Spleen (tissue), 11 donors: Measurements from ENCODE around the gene REC8. TPM values are rescaled to one million over a fixed set of nuclear protein-coding genes. Genes with fewer than 3 reads are reported as not detected.

Experiments used
- DNase-seq: peaks from one replicate; pipeline ENCODE4 v3.0.0-alpha.2; 2020
- H3K27ac ChIP-seq, 8 donors: fragments of 200-600 bp; sonication (generic) in 7 of 8; 1 replicate in 4 of 8; 2 replicates in 4 of 8; pipeline versions ENCODE4 v1.5.0 to v1.8.0; 2016 to 2021; ENCODE audit warnings: inconsistent platforms in 4 of 8, mild to moderate bottlenecking in 4 of 8, moderate library complexity in 1 of 8
- H3K27me3 ChIP-seq, 7 donors: fragments of 200-600 bp; sonication (generic) in 6 of 7; replicated peaks in 1 of 7; 1 replicate in 4 of 7; 2 replicates in 3 of 7; pipeline versions ENCODE4 v1.5.0 to v1.8.0; 2016 to 2021; ENCODE audit warnings: inconsistent platforms in 3 of 7, mild to moderate bottlenecking in 1 of 7
- H3K36me3 ChIP-seq, 6 donors: fragments of 200-600 bp; sonication (generic) in 5 of 6; 1 replicate in 4 of 6; 2 replicates in 2 of 6; pipeline versions ENCODE4 v1.5.0 to v1.8.0; 2016 to 2021; ENCODE audit warnings: inconsistent platforms in 2 of 6
- H3K4me1 ChIP-seq, 6 donors: fragments of 200-600 bp; sonication (generic) in 5 of 6; 1 replicate in 3 of 6; 2 replicates in 3 of 6; pipeline versions ENCODE4 v1.5.0 to v1.8.0; 2016 to 2021; ENCODE audit warnings: inconsistent platforms in 3 of 6
- H3K4me3 ChIP-seq, 8 donors: fragments of 200-600 bp; sonication (generic) in 7 of 8; 1 replicate in 4 of 8; 2 replicates in 4 of 8; pipeline versions ENCODE4 v1.5.0 to v1.8.0; 2016 to 2021; ENCODE audit warnings: inconsistent platforms in 4 of 8, mild to moderate bottlenecking in 4 of 8, moderate library complexity in 2 of 8
- H3K9me3 ChIP-seq, 8 donors: fragments of 200-600 bp; sonication (generic) in 7 of 8; 1 replicate in 4 of 8; 2 replicates in 4 of 8; pipeline versions ENCODE4 v1.5.0 to v1.8.0; 2016 to 2021; ENCODE audit warnings: inconsistent platforms in 4 of 8
- POLR2A ChIP-seq, 3 donors: fragments of 450-650 bp; IDR thresholded peaks; one replicate each; pipeline ENCODE4 v1.5.1; 2017; ENCODE audit warnings: antibody characterized with exemption in 3 of 3, mild to moderate bottlenecking in 1 of 3
- POLR2AphosphoS5 ChIP-seq, 3 donors: sonication (generic); formaldehyde crosslinking; IDR thresholded peaks; one replicate each; pipeline ENCODE4 v1.5.1; 2017; ENCODE audit warnings: antibody characterized with exemption in 3 of 3
- WGBS, 5 donors: extraction: QIAGEN DNeasy Blood & Tissue Kit in 3 of 5; methylation state at CpG; one replicate each; pipeline versions ENCODE4 v1.1.5 to v1.1.7; 2013 to 2018; 5-methylcytosine and 5-hydroxymethylcytosine counted together
- intact Hi-C: fragments of 100-400 bp; cut with DNase I; formaldehyde crosslinking; loops from one replicate; pipeline ENCODE4 v1.15.0; 2023; ENCODE audit warnings: low total_unique reads
- polyA plus RNA-seq, 3 donors: library from polyadenylated mRNA; stranded (reverse); fragments of 200-250 nt; gene quantifications; one replicate each; pipeline ENCODE4 v1.2.1, GENCODE V29; 2013
- total RNA-seq, 7 donors: library from RNA; depleted of rRNA in 3 of 7; stranded (reverse); fragments of >200 nt in 3 of 7; fragmentation: NEBNext Ultra II Directional in 4 of 7; extraction: Animal tissue kit (Norgen Biotek cat#: 25700) in 4 of 7; gene quantifications; one replicate each; pipeline versions ENCODE4 v1.1.0 to v1.2.1, GENCODE V29; 2016 to 2021
- TF ChIP-seq, protein P1 (sequence below), 11 experiments: fragments of 200-600 bp in 7 of 11; fragments of 450-650 bp in 4 of 11; sonication (generic) in 4 of 11; IDR thresholded peaks in 8 of 11; conservative IDR thresholded peaks in 3 of 11; 1 replicate in 7 of 11; 2 replicates in 4 of 11; pipeline versions ENCODE4 v1.4.0 to v1.8.0; 2016 to 2021; ENCODE audit warnings: antibody characterized with exemption in 11 of 11, inconsistent platforms in 4 of 11, mild to moderate bottlenecking in 1 of 11
- donor health status: healthy with polysubstance abuse.
- donor health status: DM: no; HTN: no; CAD: no; lungs with moderate emphysema.
- donor health status: DM: no; HTN: no; CAD: no.
- donor health status: Bipolar disorder and iron deficiency.
- donor health status: healthy.
- donor health status: DM: no; HTN: no; CAD: no.
- donor health status: DM: yes; HTN: yes; CAD: no.

Gene REC8
- total and polyA plus RNA-seq, 10 donors: 23.5 to 51.6 (median 40.2) TPM

DNA sequence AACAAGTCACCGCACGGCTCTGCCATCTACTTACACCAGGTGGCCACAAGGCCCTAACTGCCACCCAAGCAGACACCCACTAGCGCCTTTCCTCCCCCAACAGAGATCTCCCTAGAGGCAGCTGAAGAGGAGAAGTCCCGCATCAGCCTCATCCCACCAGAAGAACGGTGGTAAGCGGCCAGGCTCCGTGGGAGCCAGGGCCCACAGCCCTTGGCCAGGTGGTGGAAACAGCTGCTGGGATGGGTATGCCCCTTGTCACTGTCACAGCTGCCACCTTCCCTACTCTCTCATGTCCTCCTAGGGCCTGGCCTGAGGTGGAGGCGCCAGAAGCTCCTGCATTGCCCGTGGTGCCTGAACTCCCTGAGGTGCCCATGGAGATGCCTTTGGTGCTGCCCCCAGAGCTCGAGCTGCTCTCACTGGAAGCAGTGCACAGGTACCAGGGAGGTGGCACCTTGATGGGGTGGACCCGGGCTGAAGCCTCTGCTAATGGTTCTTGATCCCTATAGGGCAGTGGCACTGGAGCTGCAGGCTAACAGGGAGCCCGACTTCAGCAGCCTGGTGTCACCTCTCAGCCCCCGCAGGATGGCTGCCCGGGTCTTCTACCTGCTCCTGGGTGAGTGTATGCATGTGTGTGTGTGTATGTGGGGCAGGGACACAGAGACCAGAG is 7.5 kb downstream of the REC8 start:
- no peaks in the 10 kb centered on the region for H3K9me3 ChIP-seq
- no peak overlapping the region for H3K4me3 ChIP-seq
- H3K36me3 ChIP-seq: peaks cover 2 to 100% (median 88%) of the 10 kb centered on the region in 6 donors
- WGBS, 5 donors: 84 to 90% (median 86%) methylated on average over 10 to 14 of the region's 14 CpGs
- intact Hi-C loops: no loop called here
- peak; percentile 56 for DNase-seq
- no peak for TF ChIP-seq POLR2A (IDR thresholded peaks at IDR 0.05)
- TF ChIP-seq POLR2AphosphoS5 (IDR thresholded peaks at IDR 0.05): peak; percentile 1 to 52 (median 20)
- TF ChIP-seq, protein P1, sequence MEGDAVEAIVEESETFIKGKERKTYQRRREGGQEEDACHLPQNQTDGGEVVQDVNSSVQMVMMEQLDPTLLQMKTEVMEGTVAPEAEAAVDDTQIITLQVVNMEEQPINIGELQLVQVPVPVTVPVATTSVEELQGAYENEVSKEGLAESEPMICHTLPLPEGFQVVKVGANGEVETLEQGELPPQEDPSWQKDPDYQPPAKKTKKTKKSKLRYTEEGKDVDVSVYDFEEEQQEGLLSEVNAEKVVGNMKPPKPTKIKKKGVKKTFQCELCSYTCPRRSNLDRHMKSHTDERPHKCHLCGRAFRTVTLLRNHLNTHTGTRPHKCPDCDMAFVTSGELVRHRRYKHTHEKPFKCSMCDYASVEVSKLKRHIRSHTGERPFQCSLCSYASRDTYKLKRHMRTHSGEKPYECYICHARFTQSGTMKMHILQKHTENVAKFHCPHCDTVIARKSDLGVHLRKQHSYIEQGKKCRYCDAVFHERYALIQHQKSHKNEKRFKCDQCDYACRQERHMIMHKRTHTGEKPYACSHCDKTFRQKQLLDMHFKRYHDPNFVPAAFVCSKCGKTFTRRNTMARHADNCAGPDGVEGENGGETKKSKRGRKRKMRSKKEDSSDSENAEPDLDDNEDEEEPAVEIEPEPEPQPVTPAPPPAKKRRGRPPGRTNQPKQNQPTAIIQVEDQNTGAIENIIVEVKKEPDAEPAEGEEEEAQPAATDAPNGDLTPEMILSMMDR (IDR thresholded peaks at IDR 0.05 in 8 of 11, conservative IDR thresholded peaks at IDR 0.05 in 3 of 11): no peak
- H3K4me1 ChIP-seq: no peaks in the 10 kb centered on the region
- H3K27me3 ChIP-seq: no peaks in the 10 kb centered on the region
- no peak overlapping the region for H3K27ac ChIP-seq

DNA sequence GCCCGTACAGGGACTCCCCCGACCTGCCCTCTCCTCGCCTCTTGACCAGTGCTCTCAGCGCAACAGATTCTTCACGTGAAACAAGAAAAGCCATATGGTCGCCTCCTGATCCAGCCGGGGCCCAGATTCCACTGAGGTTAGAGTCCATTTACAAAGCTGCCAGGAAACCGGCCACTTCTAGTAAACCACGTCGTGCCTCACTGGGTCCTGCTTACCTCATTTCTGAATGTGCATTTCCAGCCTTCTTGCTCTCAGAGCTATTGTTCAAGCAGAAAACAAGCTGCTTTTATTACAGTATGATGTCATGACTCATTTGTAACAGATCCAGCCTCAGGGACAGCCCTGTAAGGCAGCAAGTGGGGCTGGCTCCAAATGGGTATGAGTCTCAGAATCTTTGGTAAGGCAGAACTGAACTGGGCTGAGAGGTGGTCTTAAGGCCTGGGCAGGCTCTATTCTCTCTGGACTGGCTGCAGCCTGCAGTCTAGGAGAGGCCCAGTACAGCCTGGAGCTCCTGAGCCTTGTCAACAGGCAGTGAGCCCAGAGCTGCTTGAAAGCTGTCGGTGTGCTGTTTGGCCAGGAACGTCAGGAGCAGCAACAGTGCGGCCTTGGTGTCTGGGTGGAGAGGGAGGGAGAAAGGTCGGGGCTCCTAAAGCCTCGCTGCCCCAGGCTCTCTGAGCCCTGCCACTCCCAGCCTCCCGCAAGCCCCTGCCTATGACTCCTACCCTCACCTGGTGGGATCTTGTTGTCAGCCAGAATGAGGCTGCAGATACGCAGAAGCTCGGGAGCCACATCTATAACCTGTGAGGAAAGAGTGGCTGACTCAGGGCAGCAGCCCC is 8.3 kb downstream of the REC8 start:
- WGBS, 5 donors: 78 to 88% (median 85%) methylated on average over 9 to 18 of the region's 18 CpGs
- intact Hi-C loops: no loop called here
- Histone ChIP-seq H3K36me3 (peaks cover 2 to 100% (median 93%) of the 10 kb centered on the region in 6 donors), H3K27me3 (no peaks in the 10 kb centered on the region), H3K9me3 (no peaks in the 10 kb centered on the region), H3K4me3 (no peak overlapping the region), H3K27ac (peak overlapping the region in 1 of 8 donors; percentile 26), H3K4me1 (no peaks in the 10 kb centered on the region)
- DNase-seq: peak; percentile 41
- TF ChIP-seq POLR2AphosphoS5 (IDR thresholded peaks at IDR 0.05): peak in 1 of 3 donors; percentile 52
- TF ChIP-seq POLR2A (IDR thresholded peaks at IDR 0.05): no peak

DNA sequence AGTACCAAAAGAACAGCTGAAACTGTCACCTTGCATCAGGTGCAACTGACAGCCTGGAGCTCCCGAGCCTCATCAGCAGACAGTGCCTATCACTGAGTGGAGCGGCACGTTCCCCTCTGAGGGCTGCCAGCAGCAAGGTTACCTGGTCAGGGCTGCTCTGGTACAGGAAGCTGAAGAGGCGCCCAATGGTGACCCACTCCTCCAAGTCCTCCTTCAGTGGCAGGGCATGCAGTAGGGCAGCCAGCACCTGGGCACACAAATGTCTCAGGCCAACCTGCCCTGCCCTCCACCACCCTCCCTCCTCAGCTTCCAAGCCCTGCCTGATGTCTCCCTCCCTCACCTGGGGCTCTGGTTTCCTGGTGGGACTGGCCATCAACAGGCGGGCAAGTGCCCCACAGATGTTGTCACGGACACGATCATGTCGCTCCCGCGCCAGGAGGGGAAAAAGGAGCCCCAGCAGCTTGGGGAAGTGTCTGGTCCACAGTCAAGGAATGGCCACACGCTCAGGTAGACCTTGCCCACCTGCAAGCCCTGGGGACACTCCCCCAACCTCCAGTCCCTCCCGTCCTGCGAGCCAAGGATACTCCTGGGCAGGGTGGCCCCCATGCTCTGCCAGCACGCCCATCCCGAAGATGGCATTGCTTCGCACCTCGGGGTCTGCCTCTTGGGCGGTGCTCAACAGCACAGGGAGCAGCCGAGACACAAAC is 9.6 kb downstream of the REC8 start:
- peaks cover 0 to 7% (median 0%) of the 10 kb centered on the region in 6 donors for H3K4me1 ChIP-seq
- TF ChIP-seq POLR2AphosphoS5 (IDR thresholded peaks at IDR 0.05) (peak in 1 of 3 donors; percentile 51), POLR2A (IDR thresholded peaks at IDR 0.05) (no peak)
- TF ChIP-seq, protein P1 (IDR thresholded peaks at IDR 0.05 in 8 of 11, conservative IDR thresholded peaks at IDR 0.05 in 3 of 11): no peak
- 82 to 92% (median 89%) methylated on average over 14 to 19 of the region's 19 CpGs for WGBS, 5 donors
- peaks cover 2 to 100% (median 99%) of the 10 kb centered on the region in 6 donors for H3K36me3 ChIP-seq
- intact Hi-C loops: no loop called here
- no peak overlapping the region for H3K4me3 ChIP-seq
- H3K27ac ChIP-seq: no peak overlapping the region
- H3K9me3 ChIP-seq: no peaks in the 10 kb centered on the region
- no peaks in the 10 kb centered on the region for H3K27me3 ChIP-seq
- DNase-seq: peak; percentile 70

DNA sequence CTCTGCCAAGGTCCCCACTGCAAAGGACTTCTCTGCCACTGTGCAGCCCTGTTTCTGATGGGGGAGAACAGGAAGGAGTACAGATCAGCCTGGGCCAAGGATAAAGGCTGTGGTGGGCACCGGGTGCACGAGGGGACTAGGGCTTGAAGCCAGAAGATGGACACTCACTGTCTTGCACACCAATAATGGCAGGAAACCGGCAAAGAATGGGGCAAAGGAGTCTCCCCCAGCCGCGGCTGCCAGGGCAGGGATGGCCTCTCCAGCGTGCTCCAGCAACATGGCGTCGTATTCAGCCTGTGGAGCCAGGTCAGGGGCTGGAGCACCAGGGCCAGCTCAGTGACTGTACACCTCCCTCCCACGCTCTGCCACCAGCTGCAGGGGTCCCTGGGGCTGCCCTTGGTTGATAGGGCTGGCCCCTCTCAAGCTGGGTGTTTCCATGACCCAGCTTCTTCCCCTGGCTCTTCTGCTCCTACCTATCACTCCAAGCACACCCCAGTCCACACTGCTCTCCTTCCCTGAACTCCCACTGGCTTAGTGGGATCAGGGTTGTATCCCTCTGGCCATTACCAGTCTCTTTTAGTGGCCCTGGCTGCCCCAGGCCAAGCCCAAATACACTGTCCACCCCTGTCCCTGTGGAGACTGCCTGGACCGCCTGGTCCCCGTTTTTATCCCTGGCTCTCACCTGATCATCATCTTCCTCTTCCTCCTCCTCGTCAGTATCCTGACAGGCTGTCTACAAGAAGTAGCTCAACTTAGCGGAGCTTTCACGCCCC is 10.4 kb downstream of the REC8 start:
- Histone ChIP-seq H3K27ac (no peak overlapping the region), H3K9me3 (no peaks in the 10 kb centered on the region), H3K4me3 (no peak overlapping the region), H3K4me1 (peaks cover 0 to 15% (median 4%) of the 10 kb centered on the region in 6 donors), H3K27me3 (no peaks in the 10 kb centered on the region), H3K36me3 (peaks cover 2 to 99% (median 94%) of the 10 kb centered on the region in 6 donors)
- TF ChIP-seq POLR2A (IDR thresholded peaks at IDR 0.05) (no peak), POLR2AphosphoS5 (IDR thresholded peaks at IDR 0.05) (peak in 1 of 3 donors; percentile 32)
- intact Hi-C loops: no loop called here
- DNase-seq: peak; percentile 67
- WGBS, 5 donors: 85 to 90% (median 88%) methylated on average over 14 of the region's 14 CpGs
